Activated CD4-positive, alpha-beta T cell treated with anti-CD3 and anti-CD28 coated beads for 24 hours (primary cell): ENCODE data around the gene SGMS2.

Source experiments
- DNase-seq, 2 donors: peaks; one replicate each; pipeline ENCODE4 v3.0.0-alpha.2; 2020; ENCODE audit warnings: low read depth in 2 of 2

The SGMS2 gene

GRCh38 chr4:107828315-107829090 lies 3.8 kb downstream of the SGMS2 start:
- no peak for DNase-seq

GRCh38 chr4:107831140-107831539 lies 6.4 kb downstream of the SGMS2 start:
- no peak for DNase-seq

- DNase-seq: no peak
These were observed 7.6 kb downstream of the SGMS2 start for GRCh38 chr4:107832275-107832807.

- DNase-seq: no peak
These were observed 9.6 kb downstream of the SGMS2 start for GRCh38 chr4:107834241-107834794.

- no peak for DNase-seq
These were observed 10.7 kb downstream of the SGMS2 start for GRCh38 chr4:107835406-107835805.

GRCh38 chr4:107837317-107837716 lies 12.6 kb downstream of the SGMS2 start:
- no peak for DNase-seq

- no peak for DNase-seq
These were observed 13.3 kb downstream of the SGMS2 start for GRCh38 chr4:107837776-107838618.

- no peak for DNase-seq
These were observed 14.3 kb downstream of the SGMS2 start for GRCh38 chr4:107838861-107839565.

- no peak for DNase-seq
These were observed 18.7 kb downstream of the SGMS2 start for GRCh38 chr4:107843391-107843790.

- DNase-seq: no peak
These were observed 20.9 kb downstream of the SGMS2 start for GRCh38 chr4:107845681-107846080.

GRCh38 chr4:107850438-107850837 lies 25.7 kb downstream of the SGMS2 start:
- no peak for DNase-seq

GRCh38 chr4:107853444-107854355 lies 29.0 kb downstream of the SGMS2 start:
- DNase-seq: no peak

- no peak for DNase-seq
These were observed 29.8 kb downstream of the SGMS2 start for GRCh38 chr4:107854356-107855022.

GRCh38 chr4:107855723-107856122 lies 31.0 kb downstream of the SGMS2 start:
- no peak for DNase-seq

- no peak for DNase-seq
These were observed 32.2 kb downstream of the SGMS2 start for GRCh38 chr4:107856901-107857300.

GRCh38 chr4:107857741-107858140 lies 33.0 kb downstream of the SGMS2 start:
- no peak for DNase-seq

- no peak for DNase-seq
These were observed 33.5 kb downstream of the SGMS2 start for GRCh38 chr4:107858158-107858742.

- no peak for DNase-seq
These were observed 37.9 kb downstream of the SGMS2 start for GRCh38 chr4:107862658-107863057.

GRCh38 chr4:107863416-107863815 lies 38.7 kb downstream of the SGMS2 start:
- no peak for DNase-seq
